ENCODE data around the gene SRCAP. TPM values are rescaled to one million over a fixed set of nuclear protein-coding genes. Genes with fewer than 3 reads are reported as not detected.

SRCAP gene
- polyA plus RNA-seq, 3 donors from 2014 or later, result 1.9 to 38.9 (median 2.8) TPM

- Mint-ChIP-seq H3K27ac (peak overlapping the region in 2 of 6 donors; percentile 35 to 45), H3K4me1 (peaks cover 26 to 31% of the 10 kb centered on the region in 2 donors), H3K4me3 (peak overlapping the region; percentile 84 to 91 (median 90)), H3K9me3 (peaks cover 0 to 1% (median 0%) of the 10 kb centered on the region in 6 donors), H3K36me3 (peaks cover 16 to 29% (median 16%) of the 10 kb centered on the region in 3 donors), H3K27me3 (ENCODE audit: low read depth in 3 of 3) (peaks cover 3 to 10% (median 3%) of the 10 kb centered on the region in 3 donors)
- DNase-seq, result no peak
Observed at GRCh38 chr16:30774367-30775130, 75.6 kb downstream of the SRCAP start.

GRCh38 chr16:30775131-30775391, 76.1 kb downstream of the SRCAP start:
- Mint-ChIP-seq H3K27ac (peak overlapping the region in 3 of 6 donors; percentile 35 to 74 (median 60)), H3K9me3 (peaks cover 0 to 1% (median 0%) of the 10 kb centered on the region in 6 donors), H3K36me3 (peaks cover 13 to 27% (median 16%) of the 10 kb centered on the region in 3 donors), H3K27me3 (ENCODE audit: low read depth in 3 of 3) (peaks cover 3 to 10% (median 3%) of the 10 kb centered on the region in 3 donors), H3K4me3 (peak overlapping the region; percentile 84 to 91 (median 90)), H3K4me1 (peaks cover 24 to 31% of the 10 kb centered on the region in 2 donors)
- DNase-seq, result no peak

DNA sequence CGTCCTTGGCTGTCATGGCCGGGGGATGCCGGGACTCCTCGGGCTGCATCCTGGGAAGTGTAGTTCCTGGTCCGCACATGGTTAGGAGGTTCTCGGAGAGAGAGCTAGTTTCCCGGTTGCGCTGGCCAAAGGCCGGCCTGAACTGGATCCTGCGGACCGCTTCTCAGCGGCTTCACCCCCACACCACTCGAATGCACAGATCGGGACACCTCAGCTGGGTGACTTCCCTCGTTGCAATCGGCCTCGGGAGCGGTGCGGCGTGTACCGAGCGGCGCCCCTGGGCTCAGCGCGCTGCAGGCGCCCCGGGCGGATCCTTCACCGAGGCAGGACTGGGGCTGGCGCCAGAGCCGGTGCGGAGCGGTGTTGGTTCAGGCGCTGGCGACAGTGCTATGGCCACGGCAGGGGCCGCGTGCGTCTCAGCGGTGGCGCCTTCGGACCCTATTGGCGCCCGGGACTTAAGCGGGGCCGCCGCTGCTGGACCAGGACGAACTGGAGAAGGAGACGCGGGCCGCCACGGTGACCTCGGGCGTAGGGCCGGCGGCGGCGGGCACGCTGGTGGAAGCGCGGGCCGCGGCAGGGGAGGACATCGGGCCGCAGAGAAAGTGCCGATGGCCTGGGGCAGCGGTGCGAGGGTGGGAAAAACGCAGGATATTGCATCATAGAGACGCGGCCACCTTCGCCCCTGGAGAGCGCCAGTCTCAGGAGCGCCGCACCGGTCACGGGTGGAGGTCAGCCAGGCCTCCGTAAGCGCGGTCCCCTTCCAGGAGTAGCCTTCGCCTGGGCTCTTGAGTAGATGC, 76.6 kb downstream of the SRCAP start:
- Mint-ChIP-seq H3K36me3 (peaks cover 13 to 23% (median 16%) of the 10 kb centered on the region in 3 donors), H3K9me3 (peaks cover 0 to 1% (median 0%) of the 10 kb centered on the region in 6 donors), H3K27me3 (ENCODE audit: low read depth in 3 of 3) (peaks cover 3 to 10% (median 3%) of the 10 kb centered on the region in 3 donors), H3K4me1 (peaks cover 24 to 31% of the 10 kb centered on the region in 2 donors), H3K4me3 (peak overlapping the region; percentile 84 to 91 (median 90)), H3K27ac (peak overlapping the region in 4 of 6 donors; percentile 60 to 75 (median 72))
- DNase-seq, result peak; percentile 36 to 46 (median 38)

DNA sequence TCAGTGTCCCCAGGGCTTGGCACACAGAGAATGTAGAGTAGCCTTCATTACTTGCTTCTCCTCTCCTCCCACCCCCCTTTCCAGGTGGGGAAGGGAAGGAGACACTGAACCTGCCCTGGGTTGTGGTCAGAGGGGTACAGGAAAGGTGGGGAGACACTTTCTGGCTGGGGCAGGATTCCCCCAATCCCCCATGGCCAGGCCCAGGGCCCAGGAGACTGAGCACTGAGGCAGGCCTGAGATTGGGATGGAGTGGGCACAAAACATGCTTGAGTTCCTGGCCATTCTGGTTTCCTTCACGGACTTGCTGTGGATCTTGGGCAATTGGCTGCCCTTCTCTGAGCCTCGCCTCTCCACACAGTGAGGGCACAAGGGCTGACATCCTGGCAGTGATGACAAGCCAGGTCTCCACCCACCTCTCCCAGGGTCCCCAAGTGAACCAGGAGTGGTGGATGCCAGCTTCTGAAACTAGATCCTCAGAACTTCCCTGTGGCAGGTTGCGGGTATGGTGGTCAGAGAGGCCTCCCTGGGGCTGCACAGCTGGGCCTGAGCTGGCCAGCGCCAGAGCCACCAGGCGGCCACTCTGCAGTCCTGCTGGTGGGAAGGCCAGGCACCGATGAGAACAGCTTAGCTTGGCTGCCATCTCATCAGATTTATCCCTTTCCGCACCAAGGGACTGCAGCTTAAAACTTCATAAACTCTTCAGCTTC, 78.8 kb downstream of the SRCAP start:
- Mint-ChIP-seq H3K27ac (no peak overlapping the region), H3K4me1 (peaks cover 23 to 25% of the 10 kb centered on the region in 2 donors), H3K9me3 (peaks cover 0 to 1% (median 0%) of the 10 kb centered on the region in 6 donors), H3K4me3 (peak overlapping the region in 4 of 5 donors; percentile 64 to 86 (median 78)), H3K27me3 (ENCODE audit: low read depth in 3 of 3) (peaks cover 3 to 10% (median 3%) of the 10 kb centered on the region in 3 donors), H3K36me3 (peaks cover 5 to 11% (median 8%) of the 10 kb centered on the region in 3 donors)
- DNase-seq, result no peak

DNA sequence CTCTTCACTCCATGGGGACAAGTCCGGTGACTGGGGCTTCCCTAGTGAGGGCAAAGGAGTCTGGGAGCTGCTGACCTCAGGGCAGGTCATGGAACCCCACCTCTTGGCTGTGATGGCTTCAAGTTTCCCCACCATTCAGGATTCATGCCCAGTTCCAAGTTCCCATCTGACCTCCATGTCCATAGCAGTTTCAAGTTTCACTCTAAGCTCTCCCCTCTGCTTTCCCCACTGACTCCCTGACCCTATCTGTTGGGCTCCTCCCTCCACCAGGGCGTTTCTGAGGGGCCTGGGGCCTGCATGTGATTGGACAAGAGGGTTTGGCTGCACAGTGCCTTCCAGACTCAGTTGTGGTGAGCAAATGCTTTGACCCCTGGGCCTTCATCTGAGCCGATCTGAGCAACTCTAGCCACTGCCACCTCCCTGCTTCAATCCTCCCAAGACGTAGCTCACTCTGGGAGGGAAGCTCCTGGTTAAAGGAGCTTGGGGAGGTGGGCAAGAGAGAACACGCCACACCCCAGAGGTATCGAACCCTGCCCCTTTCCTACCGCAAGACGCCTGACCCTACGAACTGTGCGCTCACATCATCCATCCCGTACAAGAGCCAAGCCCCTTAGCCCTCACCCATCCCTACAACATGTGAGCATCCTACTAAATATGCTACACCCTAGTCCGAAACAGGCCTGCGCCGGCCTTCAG, 79.7 kb downstream of the SRCAP start:
- H3K9me3 Mint-ChIP-seq, result no peaks in the 10 kb centered on the region
- H3K27ac Mint-ChIP-seq, result peak overlapping the region in 3 of 6 donors; percentile 25 to 66 (median 46)
- H3K4me3 Mint-ChIP-seq, result no peak overlapping the region
- DNase-seq, result no peak
- H3K27me3 Mint-ChIP-seq (ENCODE audit: low read depth in 3 of 3), result peaks cover 3 to 10% (median 6%) of the 10 kb centered on the region in 3 donors
- peaks cover 0 to 3% (median 0%) of the 10 kb centered on the region in 3 donors for H3K36me3 Mint-ChIP-seq
- peaks cover 18 to 21% of the 10 kb centered on the region in 2 donors for H3K4me1 Mint-ChIP-seq

- no peak overlapping the region for H3K27ac Mint-ChIP-seq
- no peak overlapping the region for H3K4me3 Mint-ChIP-seq
- peaks cover 0 to 3% (median 0%) of the 10 kb centered on the region in 3 donors for H3K36me3 Mint-ChIP-seq
- no peaks in the 10 kb centered on the region for H3K9me3 Mint-ChIP-seq
- peaks cover 3 to 10% (median 6%) of the 10 kb centered on the region in 3 donors for H3K27me3 Mint-ChIP-seq (ENCODE audit: low read depth in 3 of 3)
- DNase-seq, result no peak
- peaks cover 16 to 19% of the 10 kb centered on the region in 2 donors for H3K4me1 Mint-ChIP-seq
Observed at GRCh38 chr16:30779596-30779995, 80.6 kb downstream of the SRCAP start.

DNA sequence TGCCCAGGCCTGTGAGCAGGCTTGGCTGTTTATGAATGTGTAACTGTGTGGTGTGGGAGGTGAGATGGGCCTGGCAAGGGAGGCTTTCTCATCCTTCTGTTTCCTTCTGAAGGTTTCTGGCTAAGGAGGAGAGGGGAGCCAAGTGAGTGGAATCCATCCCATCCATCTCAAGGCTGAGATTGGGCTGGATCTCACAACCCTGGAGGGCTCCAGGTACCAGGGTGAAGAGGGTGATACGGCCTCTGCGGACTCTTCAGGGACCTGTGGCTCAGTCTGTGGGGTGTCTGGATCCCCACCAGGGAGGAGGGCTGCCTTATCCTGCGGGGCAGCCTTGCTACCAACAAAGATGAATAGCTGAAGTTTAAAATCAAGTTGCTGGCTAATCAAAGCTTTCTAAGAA, 81.0 kb downstream of the SRCAP start:
- Mint-ChIP-seq H3K27me3 (ENCODE audit: low read depth in 3 of 3) (peaks cover 3 to 10% (median 6%) of the 10 kb centered on the region in 3 donors), H3K4me3 (no peak overlapping the region), H3K27ac (no peak overlapping the region), H3K36me3 (peaks cover 0 to 7% (median 0%) of the 10 kb centered on the region in 3 donors), H3K9me3 (no peaks in the 10 kb centered on the region), H3K4me1 (peaks cover 11 to 15% of the 10 kb centered on the region in 2 donors)
- DNase-seq, result no peak

GRCh38 chr16:30780549-30780948, 81.6 kb downstream of the SRCAP start:
- H3K27ac Mint-ChIP-seq, result no peak overlapping the region

DNA sequence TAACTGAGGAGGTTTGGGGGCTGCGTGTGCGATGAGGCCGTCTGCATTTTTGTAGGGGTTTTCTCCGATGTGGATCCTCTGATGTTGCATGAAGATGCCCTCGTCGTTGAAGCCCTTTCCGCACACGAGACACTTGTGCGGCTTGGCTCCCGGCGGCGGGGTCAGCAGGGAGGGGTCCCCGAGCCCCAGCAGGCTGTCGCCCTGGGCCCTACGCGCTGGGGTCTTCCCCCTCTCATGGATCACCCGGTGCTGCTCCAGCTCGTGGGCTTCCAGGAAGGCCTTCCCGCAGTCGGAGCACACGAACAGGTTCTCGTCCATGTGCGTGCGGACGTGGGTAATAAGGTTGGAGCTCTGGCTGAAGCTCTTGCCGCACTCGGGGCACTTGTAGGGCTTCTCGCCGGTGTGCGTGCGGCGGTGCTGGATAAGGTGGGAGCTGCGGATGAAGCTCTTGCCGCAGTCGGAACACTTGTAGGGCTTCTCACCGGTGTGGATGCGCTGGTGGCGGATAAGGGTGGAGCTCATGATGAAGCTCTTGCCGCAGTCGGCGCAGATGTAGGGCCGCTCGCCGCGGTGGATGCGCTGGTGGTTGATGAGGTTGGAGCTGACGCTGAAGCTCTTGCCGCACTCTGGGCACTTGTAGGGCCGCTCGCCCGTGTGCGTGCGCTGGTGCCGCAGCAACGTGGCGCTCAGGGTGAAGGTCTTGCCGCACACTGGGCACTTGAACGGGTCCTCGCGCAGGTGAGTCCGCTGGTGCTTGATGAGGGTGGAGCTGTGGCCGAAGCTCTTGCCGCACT, 83.7 kb downstream of the SRCAP start:
- H3K36me3 Mint-ChIP-seq, result peaks cover 0 to 8% (median 0%) of the 10 kb centered on the region in 3 donors
- no peak for DNase-seq
- peaks cover 10 to 13% of the 10 kb centered on the region in 2 donors for H3K4me1 Mint-ChIP-seq
- H3K27ac Mint-ChIP-seq, result no peak overlapping the region
- H3K27me3 Mint-ChIP-seq (ENCODE audit: low read depth in 3 of 3), result peaks cover 3 to 7% (median 5%) of the 10 kb centered on the region in 3 donors
- H3K4me3 Mint-ChIP-seq, result no peak overlapping the region
- no peaks in the 10 kb centered on the region for H3K9me3 Mint-ChIP-seq

More at GRCh38 chr16:30780549-30780948, 81.6 kb downstream of the SRCAP start:
- no peak overlapping the region for H3K4me3 Mint-ChIP-seq
- peaks cover 3 to 8% (median 6%) of the 10 kb centered on the region in 3 donors for H3K27me3 Mint-ChIP-seq (ENCODE audit: low read depth in 3 of 3)
- peaks cover 0 to 8% (median 0%) of the 10 kb centered on the region in 3 donors for H3K36me3 Mint-ChIP-seq
- no peak for DNase-seq
- H3K4me1 Mint-ChIP-seq, result peaks cover 11 to 13% of the 10 kb centered on the region in 2 donors
- no peaks in the 10 kb centered on the region for H3K9me3 Mint-ChIP-seq

DNA sequence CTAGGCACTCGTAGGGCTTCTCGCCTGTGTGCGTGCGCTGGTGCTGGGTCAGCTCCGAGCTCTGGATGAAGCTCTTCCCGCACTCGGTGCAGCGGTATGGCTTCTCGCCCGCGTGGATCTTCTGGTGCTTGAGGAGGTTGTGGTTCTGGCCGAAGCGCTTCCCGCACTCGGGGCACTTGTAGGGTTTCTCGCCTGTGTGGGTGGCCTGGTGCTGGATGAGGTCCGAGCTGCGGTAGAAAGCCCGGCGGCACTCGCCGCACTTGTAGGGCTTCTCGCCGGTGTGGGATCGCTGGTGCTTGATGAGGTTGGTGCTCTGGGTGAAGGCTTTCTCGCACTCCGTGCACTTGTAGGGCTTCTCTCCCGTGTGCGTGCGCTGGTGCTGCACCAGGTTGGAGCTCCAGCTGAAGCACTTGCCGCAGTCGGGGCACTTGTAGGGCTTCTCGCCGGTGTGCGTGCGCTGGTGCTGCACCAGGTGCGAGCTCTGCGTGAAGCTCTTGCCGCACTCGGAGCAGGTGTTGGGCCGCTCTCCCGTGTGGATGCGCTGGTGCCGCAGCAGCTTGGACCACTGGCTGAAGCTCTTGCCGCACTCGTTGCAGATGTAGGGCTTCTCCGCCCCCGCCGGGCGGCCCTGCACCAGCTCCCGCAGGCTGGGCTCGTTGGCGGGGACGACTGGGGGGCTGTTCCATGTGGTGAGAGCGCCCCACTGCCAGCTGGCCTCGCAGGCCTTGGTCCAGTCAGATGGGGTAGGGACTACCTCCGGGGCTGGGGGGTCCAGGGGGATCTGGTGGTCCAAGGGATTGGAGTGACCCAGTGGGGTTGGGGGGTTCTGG, 84.5 kb downstream of the SRCAP start:
- H3K4me1 Mint-ChIP-seq, result peaks cover 14 to 17% of the 10 kb centered on the region in 2 donors
- DNase-seq, result no peak

GRCh38 chr16:30784215-30784614, 85.2 kb downstream of the SRCAP start:
- H3K4me3 Mint-ChIP-seq, result no peak overlapping the region
- peaks cover 0 to 8% (median 0%) of the 10 kb centered on the region in 3 donors for H3K36me3 Mint-ChIP-seq
- no peak for DNase-seq
- H3K4me1 Mint-ChIP-seq, result peaks cover 14 to 17% of the 10 kb centered on the region in 2 donors
- H3K9me3 Mint-ChIP-seq, result no peaks in the 10 kb centered on the region
- H3K27me3 Mint-ChIP-seq (ENCODE audit: low read depth in 3 of 3), result peaks cover 0 to 12% (median 7%) of the 10 kb centered on the region in 3 donors
- no peak overlapping the region for H3K27ac Mint-ChIP-seq

More for the DNA sequence above, 84.5 kb downstream of the SRCAP start:
- H3K27ac Mint-ChIP-seq, result no peak overlapping the region
- peaks cover 0 to 8% (median 0%) of the 10 kb centered on the region in 3 donors for H3K36me3 Mint-ChIP-seq
- peaks cover 3 to 12% (median 7%) of the 10 kb centered on the region in 3 donors for H3K27me3 Mint-ChIP-seq (ENCODE audit: low read depth in 3 of 3)
- H3K4me3 Mint-ChIP-seq, result no peak overlapping the region
- no peaks in the 10 kb centered on the region for H3K9me3 Mint-ChIP-seq
